ENCODE measurements around the gene HSPA1L. TPM values are rescaled to one million over a fixed set of nuclear protein-coding genes. Genes with fewer than 3 reads are reported as not detected.

Gene HSPA1L
- total RNA-seq, 1 donor from 2014 or later, result 0.98 TPM

GRCh38 chr6:31851485-31851832 lies 36.4 kb upstream of the HSPA1L start:
- Mint-ChIP-seq H3K4me3 (ENCODE audit: unreplicated experiment) (no peak overlapping the region), H3K9me3 (ENCODE audit: unreplicated experiment) (no peaks in the 10 kb centered on the region), H3K4me1 (ENCODE audit: low read depth, unreplicated experiment) (peaks cover 5% of the 10 kb centered on the region), H3K27ac (ENCODE audit: unreplicated experiment) (no peak overlapping the region), H3K27me3 (ENCODE audit: low read depth, unreplicated experiment) (no peaks in the 10 kb centered on the region), H3K36me3 (ENCODE audit: low read depth, unreplicated experiment) (peaks cover 8% of the 10 kb centered on the region)
- Histone ChIP-seq H3K27ac (ENCODE audit: low read depth, low read length) (no peak overlapping the region), H3K9me3 (ENCODE audit: insufficient read depth, low read depth, low read length) (no peaks in the 10 kb centered on the region), H3K79me2 (ENCODE audit: insufficient read depth, low read length) (no peaks in the 10 kb centered on the region), H3K36me3 (ENCODE audit: insufficient read depth, low read length) (no peaks in the 10 kb centered on the region), H3K4me1 (ENCODE audit: insufficient read depth, low read length) (no peaks in the 10 kb centered on the region), H4K20me1 (ENCODE audit: insufficient read depth, low read length) (no peaks in the 10 kb centered on the region), H3K4me2 (ENCODE audit: low read length) (no peak overlapping the region), H3K4me3 (ENCODE audit: insufficient read depth, low read depth, low read length) (no peak overlapping the region), H3K9ac (ENCODE audit: low read length) (no peak overlapping the region), H2AFZ (ENCODE audit: low read depth, low read length) (no peak overlapping the region), H3K27me3 (ENCODE audit: insufficient read depth, low read length) (no peaks in the 10 kb centered on the region)
- DNase-seq (ENCODE audit: low read depth) (peak; percentile 43), FAIRE-seq (no peak)
- TF ChIP-seq EZH2 (IDR thresholded peaks at IDR 0.05; ENCODE audit: insufficient read depth, low read length) (no peak), CTCF (IDR thresholded peaks at IDR 0.05; ENCODE audit: insufficient read depth, low read depth, low read length) (no peak)

GRCh38 chr6:31850765-31851484 lies 35.8 kb upstream of the HSPA1L start:
- Mint-ChIP-seq H3K4me1 (ENCODE audit: low read depth, unreplicated experiment) (peaks cover 5% of the 10 kb centered on the region), H3K9me3 (ENCODE audit: unreplicated experiment) (no peaks in the 10 kb centered on the region), H3K27ac (ENCODE audit: unreplicated experiment) (no peak overlapping the region), H3K36me3 (ENCODE audit: low read depth, unreplicated experiment) (peaks cover 8% of the 10 kb centered on the region), H3K27me3 (ENCODE audit: low read depth, unreplicated experiment) (no peaks in the 10 kb centered on the region), H3K4me3 (ENCODE audit: unreplicated experiment) (no peak overlapping the region)
- FAIRE-seq (no peak), DNase-seq (ENCODE audit: low read depth) (no peak)
- Histone ChIP-seq H3K36me3 (ENCODE audit: insufficient read depth, low read length) (no peaks in the 10 kb centered on the region), H2AFZ (ENCODE audit: low read depth, low read length) (no peak overlapping the region), H3K27ac (ENCODE audit: low read depth, low read length) (no peak overlapping the region), H4K20me1 (ENCODE audit: insufficient read depth, low read length) (no peaks in the 10 kb centered on the region), H3K9ac (ENCODE audit: low read length) (no peak overlapping the region), H3K79me2 (ENCODE audit: insufficient read depth, low read length) (no peaks in the 10 kb centered on the region), H3K4me1 (ENCODE audit: insufficient read depth, low read length) (no peaks in the 10 kb centered on the region), H3K9me3 (ENCODE audit: insufficient read depth, low read depth, low read length) (no peaks in the 10 kb centered on the region), H3K27me3 (ENCODE audit: insufficient read depth, low read length) (no peaks in the 10 kb centered on the region), H3K4me3 (ENCODE audit: insufficient read depth, low read depth, low read length) (no peak overlapping the region), H3K4me2 (ENCODE audit: low read length) (no peak overlapping the region)
- no peak for TF ChIP-seq EZH2 (IDR thresholded peaks at IDR 0.05; ENCODE audit: insufficient read depth, low read length)
- TF ChIP-seq CTCF (IDR thresholded peaks at IDR 0.05; ENCODE audit: insufficient read depth, low read depth, low read length), result no peak

GRCh38 chr6:31847276-31847978 lies 32.3 kb upstream of the HSPA1L start:
- TF ChIP-seq CTCF (IDR thresholded peaks at IDR 0.05; ENCODE audit: insufficient read depth, low read depth, low read length) (no peak), EZH2 (IDR thresholded peaks at IDR 0.05; ENCODE audit: insufficient read depth, low read length) (no peak)
- Mint-ChIP-seq H3K9me3 (ENCODE audit: unreplicated experiment) (no peaks in the 10 kb centered on the region), H3K4me3 (ENCODE audit: unreplicated experiment) (no peak overlapping the region), H3K27me3 (ENCODE audit: low read depth, unreplicated experiment) (no peaks in the 10 kb centered on the region), H3K27ac (ENCODE audit: unreplicated experiment) (no peak overlapping the region), H3K36me3 (ENCODE audit: low read depth, unreplicated experiment) (no peaks in the 10 kb centered on the region), H3K4me1 (ENCODE audit: low read depth, unreplicated experiment) (peaks cover 5% of the 10 kb centered on the region)
- H3K4me3 ChIP-seq (ENCODE audit: insufficient read depth, low read depth, low read length), result no peak overlapping the region
- no peaks in the 10 kb centered on the region for H3K4me1 ChIP-seq (ENCODE audit: insufficient read depth, low read length)
- no peaks in the 10 kb centered on the region for H3K9me3 ChIP-seq (ENCODE audit: insufficient read depth, low read depth, low read length)
- H3K36me3 ChIP-seq (ENCODE audit: insufficient read depth, low read length), result no peaks in the 10 kb centered on the region
- H3K9ac ChIP-seq (ENCODE audit: low read length), result no peak overlapping the region
- no peaks in the 10 kb centered on the region for H4K20me1 ChIP-seq (ENCODE audit: insufficient read depth, low read length)
- H2AFZ ChIP-seq (ENCODE audit: low read depth, low read length), result no peak overlapping the region
- H3K27me3 ChIP-seq (ENCODE audit: insufficient read depth, low read length), result no peaks in the 10 kb centered on the region
- H3K27ac ChIP-seq (ENCODE audit: low read depth, low read length), result no peak overlapping the region
- DNase-seq (ENCODE audit: low read depth), result no peak
- no peaks in the 10 kb centered on the region for H3K79me2 ChIP-seq (ENCODE audit: insufficient read depth, low read length)
- FAIRE-seq, result no peak
- no peak overlapping the region for H3K4me2 ChIP-seq (ENCODE audit: low read length)

Data from astrocyte (in vitro differentiated cells and primary cell).